IMR-90 (cell line): Measurements from ENCODE around the gene MPPED2. TPM values are rescaled to one million over a fixed set of nuclear protein-coding genes. Genes with fewer than 3 reads are reported as not detected.

Experiments used
- ATAC-seq: fragments of 200-7000 bp; cut with Tn5 transposase; 2 replicates; pipeline ENCODE4 v1.9.1; 2020; ENCODE audit warnings: low read depth, mild to moderate bottlenecking, moderate library complexity
- BruUV-seq: library from RNA; stranded (reverse); fragments of 400-500 nt; replicated peaks from 2 replicates; lab custom pipeline; 2021; lab: Mats Ljungman, UMichigan
- CTCF ChIA-PET: fragments of 300-600 bp; formaldehyde crosslinking; extraction: SDS; loops from one replicate; lab custom pipeline; 2021; ENCODE audit warnings: antibody characterized with exemption; lab: Yijun Ruan, JAX
- POLR2A ChIA-PET: fragments of 300-600 bp; sonication (Branson Sonifier 250); formaldehyde crosslinking; loops from one replicate; lab custom pipeline; 2022; ENCODE audit warnings: antibody characterized with exemption; ENCODE audit not compliant: unreplicated experiment; lab: Charles Lee
- DNase-seq: peaks from one replicate; pipeline ENCODE4 v3.0.0; 2013
- H2AFZ ChIP-seq: replicated peaks from 2 replicates; pipeline ENCODE3; 2013; ENCODE audit warnings: low read length, mild to moderate bottlenecking; ENCODE audit not compliant: poor library complexity
- H2AK5ac ChIP-seq: 2 replicates; pipeline ENCODE4 v1.6.1; 2013; ENCODE audit warnings: low read depth, low read length, inconsistent platforms
- H2AK9ac ChIP-seq: replicated peaks from 2 replicates; pipeline ENCODE3; 2013; ENCODE audit warnings: mild to moderate bottlenecking, low read depth, low read length, moderate library complexity; ENCODE audit not compliant: poor library complexity
- H2BK120ac ChIP-seq: 2 replicates; pipeline ENCODE4 v1.6.1; 2013; ENCODE audit warnings: low read depth, low read length, inconsistent platforms
- H2BK15ac ChIP-seq: 3 replicates; pipeline ENCODE4 v1.6.1; 2013; ENCODE audit warnings: low read depth, low read length, inconsistent platforms
- H2BK20ac ChIP-seq: 2 replicates; pipeline ENCODE4 v1.6.1; 2013; ENCODE audit warnings: low read depth, mild to moderate bottlenecking, inconsistent platforms, low read length, moderate library complexity
- H2BK5ac ChIP-seq: 2 replicates; pipeline ENCODE4 v1.6.1; 2013; ENCODE audit warnings: mild to moderate bottlenecking, low read depth, low read length, inconsistent platforms; ENCODE audit not compliant: poor library complexity, severe bottlenecking
- H3K14ac ChIP-seq: replicated peaks from 2 replicates; pipeline ENCODE4 v1.6.1; 2013; ENCODE audit warnings: low read depth, low read length, inconsistent platforms
- H3K18ac ChIP-seq: 2 replicates; pipeline ENCODE4 v1.6.1; 2013; ENCODE audit warnings: low read depth, low read length, control low read depth
- H3K23ac ChIP-seq: 2 replicates; pipeline ENCODE4 v1.6.1; 2013; ENCODE audit warnings: low read depth, low read length, inconsistent platforms
- H3K27ac ChIP-seq: 2 replicates; pipeline ENCODE4 v1.5.1; 2013; ENCODE audit warnings: mild to moderate bottlenecking, control low read depth, low read length; ENCODE audit not compliant: insufficient read depth
- H3K27me3 ChIP-seq: 2 replicates; pipeline ENCODE4 v1.6.1; 2013; ENCODE audit warnings: low read length; ENCODE audit not compliant: control insufficient read depth, insufficient read depth
- H3K36me3 ChIP-seq: 2 replicates; pipeline ENCODE4 v1.6.1; 2013; ENCODE audit warnings: low read length, mixed read lengths; ENCODE audit not compliant: control insufficient read depth, insufficient read depth
- H3K4ac ChIP-seq: 2 replicates; pipeline ENCODE4 v1.6.1; 2013; ENCODE audit warnings: low read depth, low read length, inconsistent platforms
- H3K4me1 ChIP-seq: 2 replicates; pipeline ENCODE4 v1.6.1; 2013; ENCODE audit warnings: low read length, mixed read lengths; ENCODE audit not compliant: control insufficient read depth, insufficient read depth
- H3K4me2 ChIP-seq: 2 replicates; pipeline ENCODE4 v1.6.1; 2013; ENCODE audit warnings: low read depth, mild to moderate bottlenecking, control low read depth, low read length, moderate library complexity
- H3K4me3 ChIP-seq: 2 replicates; pipeline ENCODE4 v1.5.1; 2013; ENCODE audit warnings: low read depth, mild to moderate bottlenecking, control low read depth, low read length, moderate library complexity; ENCODE audit not compliant: insufficient read depth
- H3K56ac ChIP-seq: 2 replicates; pipeline ENCODE4 v1.6.1; 2013; ENCODE audit warnings: low read length, inconsistent platforms; ENCODE audit not compliant: insufficient read depth; ENCODE audit errors: extremely low read depth
- H3K79me1 ChIP-seq, 2 experiments: 2 replicates each; pipeline ENCODE4 v1.6.1; 2013; ENCODE audit warnings: low read length in 2 of 2, inconsistent platforms in 1 of 2, low read depth in 1 of 2
- H3K9ac ChIP-seq: 2 replicates; pipeline ENCODE4 v1.6.1; 2013; ENCODE audit warnings: low read depth, low read length, control low read depth
- H3K9me1 ChIP-seq: 2 replicates; pipeline ENCODE4 v1.6.1; 2013; ENCODE audit warnings: low read length, inconsistent platforms; ENCODE audit not compliant: insufficient read depth
- H3K9me3 ChIP-seq: 2 replicates; pipeline ENCODE4 v1.6.1; 2013; ENCODE audit warnings: low read length; ENCODE audit not compliant: control insufficient read depth, insufficient read depth
- H4K20me1 ChIP-seq: 2 replicates; pipeline ENCODE4 v1.6.1; 2013; ENCODE audit warnings: low read length, inconsistent platforms; ENCODE audit not compliant: insufficient read depth
- H4K5ac ChIP-seq: 2 replicates; pipeline ENCODE4 v1.6.1; 2013; ENCODE audit warnings: mild to moderate bottlenecking, low read depth, low read length, control low read depth
- H4K8ac ChIP-seq, 2 experiments: 2 replicates each; pipeline ENCODE4 v1.6.1; 2013; ENCODE audit warnings: low read depth in 2 of 2, low read length in 2 of 2, control low read depth in 1 of 2, inconsistent platforms in 1 of 2
- H4K91ac ChIP-seq: 2 replicates; pipeline ENCODE4 v1.6.1; 2013; ENCODE audit warnings: low read depth, low read length, inconsistent platforms; ENCODE audit not compliant: insufficient read depth
- BHLHE40 ChIP-seq: fragments of 150-350 bp; IDR thresholded peaks from 2 replicates; pipeline ENCODE4 v1.6.1; 2016; ENCODE audit warnings: mild to moderate bottlenecking, low read depth, low read length
- CEBPB ChIP-seq: IDR thresholded peaks from 2 replicates; pipeline ENCODE4 v1.6.1; 2012; ENCODE audit warnings: low read depth, low read length, improper control_type of control experiment
- CHD1 ChIP-seq: IDR thresholded peaks from 2 replicates; pipeline ENCODE4 v1.6.1; 2012; ENCODE audit warnings: low read depth, low read length, improper control_type of control experiment
- CTCF ChIP-seq: conservative IDR thresholded peaks from 2 replicates; pipeline ENCODE4 v1.5.1; 2012; ENCODE audit warnings: mild to moderate bottlenecking, low read depth, low read length, improper control_type of control experiment
- ELK1 ChIP-seq: fragments of 150-350 bp; IDR thresholded peaks from 2 replicates; pipeline ENCODE4 v1.6.1; 2016; ENCODE audit warnings: low read depth, mild to moderate bottlenecking, low read length, moderate library complexity, borderline replicate concordance
- FOS ChIP-seq: fragments of 150-350 bp; IDR thresholded peaks from 2 replicates; pipeline ENCODE4 v1.6.1; 2016; ENCODE audit warnings: low read depth, low read length
- MAFK ChIP-seq: IDR thresholded peaks from 2 replicates; pipeline ENCODE4 v1.6.1; 2012; ENCODE audit warnings: low read depth, low read length, improper control_type of control experiment
- MAZ ChIP-seq: IDR thresholded peaks from 2 replicates; pipeline ENCODE4 v1.6.1; 2012; ENCODE audit warnings: low read depth, mild to moderate bottlenecking, low read length, improper control_type of control experiment, moderate library complexity, borderline replicate concordance
- MXI1 ChIP-seq: IDR thresholded peaks from 2 replicates; pipeline ENCODE4 v1.6.1; 2012; ENCODE audit warnings: low read depth, mild to moderate bottlenecking, low read length, moderate library complexity, borderline replicate concordance
- NFE2L2 ChIP-seq: fragments of 150-350 bp; IDR thresholded peaks from 2 replicates; pipeline ENCODE4 v1.6.1; 2016; ENCODE audit warnings: low read depth, mild to moderate bottlenecking, low read length
- POLR2A ChIP-seq: IDR thresholded peaks from 2 replicates; pipeline ENCODE4 v1.6.1; 2012; ENCODE audit warnings: mild to moderate bottlenecking, low read depth, low read length
- RAD21 ChIP-seq: IDR thresholded peaks from 2 replicates; pipeline ENCODE4 v1.6.1; 2012; ENCODE audit warnings: low read length, improper control_type of control experiment
- RCOR1 ChIP-seq: IDR thresholded peaks from 2 replicates; pipeline ENCODE4 v1.6.1; 2012; ENCODE audit warnings: mild to moderate bottlenecking, low read length, improper control_type of control experiment; ENCODE audit not compliant: insufficient replicate concordance
- RFX5 ChIP-seq: IDR thresholded peaks from 2 replicates; pipeline ENCODE4 v1.8.0; 2012; ENCODE audit warnings: low read depth, mild to moderate bottlenecking, low read length, moderate library complexity
- SMC3 ChIP-seq: fragments of 150-350 bp; IDR thresholded peaks from 2 replicates; pipeline ENCODE4 v1.6.1; 2016; ENCODE audit warnings: low read depth, mild to moderate bottlenecking, antibody characterized with exemption, low read length, moderate library complexity
- USF2 ChIP-seq: fragments of 150-350 bp; IDR thresholded peaks from 2 replicates; pipeline ENCODE4 v1.6.1; 2017; ENCODE audit warnings: mild to moderate bottlenecking, antibody characterized with exemption, low read length, low read depth
- WGBS, 2 experiments: methylation state at CpG; one replicate each; pipeline versions ENCODE4 v1.1.5 to v1.1.7; 2013; ENCODE audit warnings: missing lambda C conversion rate in 2 of 2; ENCODE audit not compliant: insufficient read length in 1 of 2; ENCODE audit errors: extremely low coverage in 2 of 2; 5-methylcytosine and 5-hydroxymethylcytosine counted together
- dilution Hi-C: fragments of 300-500 bp; cut with HindIII; formaldehyde crosslinking; loops from one replicate; pipeline ENCODE4 v1.14.3; 2018; ENCODE audit warnings: low sequenced_read_pairs; ENCODE audit not compliant: unreplicated experiment
- in situ Hi-C: fragments of 300-500 bp; cut with MboI; formaldehyde crosslinking; loops from 3 replicates; pipeline ENCODE4 v1.14.3; 2019; ENCODE audit warnings: low sequenced_read_pairs, inconsistent platforms, mixed read lengths
- intact Hi-C: fragments of 100-400 bp; cut with micrococcal nuclease; formaldehyde crosslinking; loops from 2 replicates; pipeline ENCODE4 v1.10.0; 2022
- polyA plus RNA-seq, 3 experiments: library from polyadenylated mRNA; depleted of rRNA; stranded (reverse); fragments of >200 nt; gene quantifications; 2 replicates each; pipeline ENCODE4 v1.2.3, GENCODE V29; 2012; ENCODE audit warnings: low replicate concordance in 1 of 3
- total RNA-seq: library from RNA; depleted of rRNA; stranded (reverse); fragments of >200 nt; gene quantifications from 2 replicates; pipeline ENCODE4 v1.2.3, GENCODE V29; 2012

MPPED2 gene
- total and polyA plus RNA-seq, 2 of the 4 experiments (the other 2 are of a cell fraction) = 0.10 TPM; not detected in 1

GRCh38 chr11:30596832-30597231, 10.7 kb upstream of the MPPED2 start:
- TF ChIP-seq USF2 (no peak), MXI1 (no peak), RFX5 (no peak), FOS (no peak), ELK1 (no peak), RAD21 (no peak), NFE2L2 (no peak), SMC3 (no peak), POLR2A (no peak), CEBPB (no peak), MAZ (no peak), RCOR1 (no peak), BHLHE40 (no peak), MAFK (no peak), CHD1 (no peak), CTCF (no peak)
- Histone ChIP-seq H3K23ac (no peak overlapping the region), H3K4me1 (no peaks in the 10 kb centered on the region), H3K27me3 (no peaks in the 10 kb centered on the region), H2BK20ac (no peak overlapping the region), H3K79me1 (no peaks in the 10 kb centered on the region), H3K14ac (no peak overlapping the region), H3K9ac (no peak overlapping the region), H2AK5ac (no peak overlapping the region), H3K9me1 (no peaks in the 10 kb centered on the region), H3K9me3 (no peaks in the 10 kb centered on the region), H3K4ac (no peak overlapping the region), H4K20me1 (no peaks in the 10 kb centered on the region), H3K27ac (no peak overlapping the region), H2AK9ac (no peak overlapping the region), H3K4me3 (no peak overlapping the region), H2BK120ac (no peak overlapping the region), H2BK15ac (no peak overlapping the region), H3K36me3 (no peaks in the 10 kb centered on the region), H4K5ac (no peak overlapping the region), H4K8ac (no peak overlapping the region), H3K56ac (no peak overlapping the region), H2BK5ac (no peak overlapping the region), H3K18ac (no peak overlapping the region), H2AFZ (no peak overlapping the region), H3K4me2 (no peak overlapping the region), H4K91ac (no peak overlapping the region)
- CTCF ChIA-PET = no interaction called here
- BruUV-seq = no TSS peak
- no peak for ATAC-seq
- 0% methylated on average over 1 of the region's 2 CpGs; no CpG with 5 or more reads in 1 of the 2 experiments for WGBS, 2 experiments
- dilution Hi-C loops = no loop called here
- no peak for DNase-seq
- intact Hi-C loops = loop anchor here (10.0 kb wide), 1 partner anchor 318 kb away; no protein-coding TSS in a partner anchor
- POLR2A ChIA-PET = no interaction called here
- in situ Hi-C loops = no loop called here
